Neural crest cell (in vitro differentiated cells): Measurements from ENCODE around the gene KDM2A. TPM values are rescaled to one million over a fixed set of nuclear protein-coding genes. Genes with fewer than 3 reads are reported as not detected.

Source experiments
- DNase-seq: peaks from one replicate; pipeline ENCODE4 v3.0.0; 2021; ENCODE audit warnings: low read depth, mixed read lengths, low spot score
- H3K27ac Mint-ChIP-seq: one replicate; pipeline ENCODE4 v1.8.0; 2021; ENCODE audit warnings: mild to moderate bottlenecking, mixed read lengths; ENCODE audit not compliant: unreplicated experiment
- H3K27me3 Mint-ChIP-seq: 2 replicates; pipeline ENCODE4 v1.8.0; 2021; ENCODE audit warnings: low read depth, mild to moderate bottlenecking, mixed read lengths
- H3K36me3 Mint-ChIP-seq: 2 replicates; pipeline ENCODE4 v1.8.0; 2021; ENCODE audit warnings: low read depth, mild to moderate bottlenecking, mixed read lengths
- H3K4me1 Mint-ChIP-seq: 2 replicates; pipeline ENCODE4 v1.8.0; 2021; ENCODE audit warnings: mixed read lengths
- H3K4me3 Mint-ChIP-seq: one replicate; pipeline ENCODE4 v1.8.0; 2021; ENCODE audit warnings: mild to moderate bottlenecking, mixed read lengths
- H3K9me3 Mint-ChIP-seq: 2 replicates; pipeline ENCODE4 v1.8.0; 2021; ENCODE audit warnings: mixed read lengths
- CTCF ChIP-seq: fragments of 200-600 bp; sonication (generic); conservative IDR thresholded peaks from 2 replicates; pipeline ENCODE4 v1.5.0; 2021; ENCODE audit warnings: antibody characterized with exemption, mild to moderate bottlenecking
- long read RNA-seq: library from polyadenylated mRNA; unstranded; transcript quantifications from one replicate; pipeline ENCODE4 v2.0.0, GENCODE V29; 2020
- total RNA-seq: library from RNA; stranded (reverse); gene quantifications from 2 replicates; pipeline ENCODE4 v1.2.1, GENCODE V29; 2021

KDM2A gene
- 67.4 and 69.3 TPM in 2 replicates for total RNA-seq
- long read RNA-seq, partial matches to known transcripts: 2 of 16 reads
- long read RNA-seq, other reads (novel, unspliced or antisense): 14 of 16 reads

DNA sequence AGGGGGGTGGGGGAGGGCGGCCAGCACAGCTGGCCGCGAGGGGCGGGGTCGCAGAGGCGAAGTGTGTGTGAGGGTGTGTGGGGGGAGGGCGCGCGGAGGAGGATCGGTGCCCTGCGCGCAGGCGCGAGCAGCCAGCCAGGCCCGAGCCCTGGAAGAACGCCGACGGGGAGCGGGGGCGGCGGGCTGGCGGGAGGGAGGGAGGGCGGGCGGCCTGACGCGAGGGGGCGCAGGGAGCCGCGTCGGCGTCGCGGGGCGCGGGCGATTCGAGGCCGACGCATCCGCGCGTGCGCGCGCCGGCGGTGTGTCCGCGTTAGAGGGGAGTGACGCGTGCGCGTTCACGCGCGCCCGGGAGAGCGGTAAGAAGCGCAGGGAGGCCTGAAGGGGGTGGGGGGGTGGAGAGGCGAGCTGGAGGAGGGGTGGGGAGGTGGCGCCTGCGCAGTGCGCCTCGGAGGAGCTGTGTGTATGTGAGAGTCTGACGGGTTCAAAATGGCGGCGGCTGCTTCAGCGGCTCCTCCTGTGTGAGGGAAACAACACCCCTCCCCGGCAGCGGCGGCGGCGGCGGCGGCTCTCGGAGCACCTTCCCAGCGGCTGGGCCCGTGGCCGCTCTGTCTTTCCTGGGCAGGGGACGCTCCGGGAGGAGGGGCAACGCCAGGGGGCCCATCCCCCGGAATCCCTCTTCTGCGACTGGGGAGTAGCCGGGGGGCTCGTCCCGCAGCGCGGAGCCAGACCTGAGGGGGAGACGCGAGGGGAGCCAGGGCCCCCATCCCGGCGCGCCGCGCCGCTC lies at the start of gene KDM2A:
KDM2A (plus strand) TSS at position 463 of the 784 bp plus-strand sequence. CDS start 2,054 bp downstream, outside the sequence.
- Mint-ChIP-seq H3K4me3 (peak within 1 kb of the TSS; percentile 99), H3K36me3 (no peaks in the 10 kb centered on the region), H3K27me3 (peaks cover 2% of the 10 kb centered on the region), H3K4me1 (peaks cover 27% of the 10 kb centered on the region), H3K27ac (peak within 1 kb of the TSS; percentile 97), H3K9me3 (no peaks in the 10 kb centered on the region)
- DNase-seq: peak; percentile 91
- peak; percentile 43 for TF ChIP-seq CTCF

GRCh38 chr11:67071420-67072284 lies 47.4 kb upstream of the KDM2A start:
- peak; percentile 80 for TF ChIP-seq CTCF
- Mint-ChIP-seq H3K27me3 (no peaks in the 10 kb centered on the region), H3K36me3 (no peaks in the 10 kb centered on the region), H3K4me1 (no peaks in the 10 kb centered on the region), H3K4me3 (no peak overlapping the region), H3K9me3 (no peaks in the 10 kb centered on the region), H3K27ac (no peak overlapping the region)
- peak; percentile 64 for DNase-seq

GRCh38 chr11:67072295-67072694 lies 46.8 kb upstream of the KDM2A start:
- H3K9me3 Mint-ChIP-seq: no peaks in the 10 kb centered on the region
- no peaks in the 10 kb centered on the region for H3K36me3 Mint-ChIP-seq
- no peak for DNase-seq
- H3K27me3 Mint-ChIP-seq: no peaks in the 10 kb centered on the region
- TF ChIP-seq CTCF: no peak
- no peak overlapping the region for H3K4me3 Mint-ChIP-seq
- no peak overlapping the region for H3K27ac Mint-ChIP-seq
- no peaks in the 10 kb centered on the region for H3K4me1 Mint-ChIP-seq

GRCh38 chr11:67073908-67074307 lies 45.2 kb upstream of the KDM2A start:
- no peak for TF ChIP-seq CTCF
- Mint-ChIP-seq H3K9me3 (no peaks in the 10 kb centered on the region), H3K4me3 (no peak overlapping the region), H3K36me3 (no peaks in the 10 kb centered on the region), H3K4me1 (no peaks in the 10 kb centered on the region), H3K27me3 (no peaks in the 10 kb centered on the region), H3K27ac (no peak overlapping the region)
- no peak for DNase-seq

DNA sequence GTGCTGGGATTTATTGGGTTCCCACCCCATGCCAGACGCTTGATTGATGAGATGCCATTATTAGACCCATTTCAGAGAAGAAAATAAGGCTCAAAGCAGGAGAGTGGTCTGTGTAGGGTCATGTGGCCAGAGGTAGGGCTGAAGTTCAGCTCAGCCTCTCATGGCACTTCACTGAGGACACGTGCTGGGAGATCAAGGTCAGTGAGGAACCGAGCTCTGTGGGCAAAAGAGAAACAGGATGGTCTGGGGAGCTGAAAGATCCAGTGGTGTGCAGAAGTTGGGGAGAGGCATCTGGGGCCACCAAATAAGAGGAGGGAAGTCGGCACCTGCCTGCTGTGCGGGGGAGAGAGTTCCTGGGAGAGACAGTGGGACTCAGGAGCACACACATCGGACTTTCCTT lies 42.9 kb upstream of the KDM2A start:
- H3K27ac Mint-ChIP-seq: no peak overlapping the region
- DNase-seq: no peak
- H3K4me1 Mint-ChIP-seq: peaks cover 5% of the 10 kb centered on the region
- H3K9me3 Mint-ChIP-seq: no peaks in the 10 kb centered on the region
- H3K36me3 Mint-ChIP-seq: no peaks in the 10 kb centered on the region
- H3K27me3 Mint-ChIP-seq: no peaks in the 10 kb centered on the region
- H3K4me3 Mint-ChIP-seq: no peak overlapping the region
- TF ChIP-seq CTCF: no peak
